Fibroblast of pulmonary artery (primary cell): Measurements from ENCODE around the gene GNB2.
A peak's percentile ranks its signal among the peaks of the same experiment; 100 is the strongest.

ENCODE experiments used
- DNase-seq: peaks from one replicate; pipeline ENCODE4 v3.0.0-alpha.2; 2010; ENCODE audit warnings: low read depth
- H3K4me3 ChIP-seq: replicated peaks from 2 replicates; pipeline ENCODE4 v1.5.1; 2011; ENCODE audit warnings: low read depth, mild to moderate bottlenecking, control low read depth, low read length, moderate library complexity
- CTCF ChIP-seq: IDR thresholded peaks from 2 replicates; pipeline ENCODE4 v1.5.1; 2011; ENCODE audit warnings: mild to moderate bottlenecking, control low read depth, low read length, inconsistent platforms; ENCODE audit errors: missing control alignments

The GNB2 gene

GRCh38 chr7:100675105-100675451, 1.5 kb downstream of the GNB2 start:
- TF ChIP-seq CTCF: no peak
- H3K4me3 ChIP-seq: peak overlapping the region; percentile 95
- no peak for DNase-seq

- TF ChIP-seq CTCF: no peak
- peak overlapping the region; percentile 95 for H3K4me3 ChIP-seq
- DNase-seq: peak; percentile 73
Measured at GRCh38 chr7:100675581-100676350, 2.2 kb downstream of the GNB2 start.

- DNase-seq: no peak
- TF ChIP-seq CTCF: no peak
- H3K4me3 ChIP-seq: peak overlapping the region; percentile 95
Measured at GRCh38 chr7:100676501-100677306, 3.2 kb downstream of the GNB2 start.

GRCh38 chr7:100677308-100678267, 4.0 kb downstream of the GNB2 start:
- DNase-seq: no peak
- H3K4me3 ChIP-seq: no peak overlapping the region
- TF ChIP-seq CTCF: no peak

- no peak for TF ChIP-seq CTCF
- no peak for DNase-seq
Measured at GRCh38 chr7:100678291-100678984, 4.9 kb downstream of the GNB2 start.

GRCh38 chr7:100679129-100679926, 5.8 kb downstream of the GNB2 start:
- TF ChIP-seq CTCF: no peak
- DNase-seq: no peak
- no peak overlapping the region for H3K4me3 ChIP-seq

More at GRCh38 chr7:100678291-100678984, 4.9 kb downstream of the GNB2 start:
- no peak overlapping the region for H3K4me3 ChIP-seq
